Activated CD4-positive, alpha-beta T cell treated with anti-CD3 and anti-CD28 coated beads, Interleukin-2, amount 50 U/mL, for 1 hour (primary cell): ENCODE results near the gene HIPK3.
A peak's percentile ranks its signal among the peaks of the same experiment; 100 is the strongest.
"Not testable (repeated sequence)": the region's sequence is repeated elsewhere in the genome, so short reads cannot be mapped to it uniquely, and the experiment has no call there.

Experiments
- DNase-seq: peaks from one replicate; pipeline ENCODE4 v3.0.0-alpha.2; 2020

Gene HIPK3

GRCh38 chr11:33257160-33257896 lies at the start of gene HIPK3:
TSS of gene HIPK3 (plus strand) at chr11:33257381.
- peak; percentile 72 for DNase-seq

DNA sequence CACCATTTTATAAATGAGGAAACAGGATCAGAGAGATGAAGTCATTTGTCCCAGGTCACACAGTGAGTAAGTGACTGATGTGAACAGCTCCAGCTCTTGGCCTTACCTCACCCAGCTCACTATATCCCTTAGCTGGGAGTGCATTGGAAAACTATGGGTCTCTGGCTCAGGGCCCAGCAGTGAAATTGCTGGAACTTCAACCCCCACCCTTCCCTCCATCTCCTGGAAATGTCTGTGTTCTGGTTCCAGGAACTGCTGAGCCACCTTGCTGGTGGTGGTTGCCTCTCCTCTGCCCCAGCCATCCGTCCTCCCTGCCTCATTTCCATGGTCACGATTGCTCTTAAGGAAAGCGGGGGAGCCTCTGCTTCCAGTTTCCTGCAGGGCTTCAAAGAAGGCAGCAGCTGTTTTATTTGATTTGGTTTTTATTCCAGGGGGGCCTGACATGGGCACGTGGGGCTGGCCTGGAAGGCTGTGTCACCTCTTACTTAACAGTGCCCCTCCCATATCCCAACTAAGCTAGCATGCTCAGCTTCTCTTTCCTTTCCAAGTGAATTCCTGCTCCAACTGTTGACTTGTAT lies 49.7 kb upstream of the HIPK3 start:
- DNase-seq: no peak

GRCh38 chr11:33208150-33208549 lies 49.0 kb upstream of the HIPK3 start:
- DNase-seq: no peak

DNA sequence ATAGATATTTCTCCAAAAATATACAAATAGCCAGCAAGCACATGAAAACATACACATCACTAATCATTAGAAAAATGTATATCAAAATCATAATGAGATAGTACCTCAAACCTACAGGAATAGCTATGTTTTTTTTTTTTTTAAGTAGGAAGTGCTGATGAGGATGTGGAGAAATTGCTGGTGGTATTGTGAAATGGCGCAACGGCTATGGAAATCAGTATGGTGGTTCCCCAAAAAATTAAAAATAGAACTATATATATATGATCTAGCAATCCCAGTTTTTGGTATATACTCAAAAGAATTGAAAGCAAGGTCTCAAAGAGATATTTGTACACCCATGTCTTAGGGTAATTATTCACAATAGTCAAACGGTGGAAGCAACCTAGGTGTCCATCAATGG lies 46.0 kb upstream of the HIPK3 start:
- DNase-seq: no peak

- DNase-seq: no peak
These were observed 45.6 kb upstream of the HIPK3 start for GRCh38 chr11:33211580-33211979.

- DNase-seq: no peak
These were observed 43.0 kb upstream of the HIPK3 start for GRCh38 chr11:33214187-33214586.

DNA sequence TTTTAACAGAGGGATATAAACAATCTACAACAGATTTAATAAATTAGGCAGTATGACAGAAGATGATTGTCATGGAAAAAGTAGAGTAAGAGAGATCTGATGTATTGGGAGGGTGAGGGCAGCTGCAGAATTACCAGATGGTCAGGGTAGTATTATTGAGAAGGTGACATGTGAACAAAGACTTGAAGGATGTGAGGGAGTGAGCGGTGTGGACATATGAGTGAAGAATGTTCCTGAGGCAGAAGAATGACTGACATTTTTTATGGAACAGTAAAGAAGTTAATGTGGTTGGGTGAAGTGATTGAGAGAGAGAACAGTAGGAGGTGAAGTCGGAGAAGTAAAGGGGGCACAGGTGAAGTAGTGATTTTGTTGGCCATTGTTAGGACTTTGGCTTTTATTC lies 42.4 kb upstream of the HIPK3 start:
- DNase-seq: no peak

DNA sequence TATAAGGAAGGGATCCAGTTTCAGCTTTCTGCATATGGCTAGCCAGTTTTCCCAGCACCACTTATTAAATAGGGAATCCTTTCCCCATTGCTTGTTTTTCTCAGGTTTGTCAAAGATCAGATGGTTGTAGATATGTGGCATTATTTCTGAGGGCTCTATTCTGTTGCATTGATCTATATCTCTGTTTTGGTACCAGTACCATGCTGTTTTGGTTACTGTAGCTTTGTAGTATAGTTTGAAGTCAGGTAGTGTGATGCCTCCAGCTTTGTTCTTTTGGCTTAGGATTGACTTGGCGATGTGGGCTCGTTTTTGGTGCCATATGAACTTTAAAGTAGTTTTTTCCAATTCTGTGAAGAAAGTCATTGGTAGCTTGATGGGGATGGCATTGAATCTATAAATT lies 40.5 kb upstream of the HIPK3 start:
- not testable (repeated sequence) for DNase-seq

DNA sequence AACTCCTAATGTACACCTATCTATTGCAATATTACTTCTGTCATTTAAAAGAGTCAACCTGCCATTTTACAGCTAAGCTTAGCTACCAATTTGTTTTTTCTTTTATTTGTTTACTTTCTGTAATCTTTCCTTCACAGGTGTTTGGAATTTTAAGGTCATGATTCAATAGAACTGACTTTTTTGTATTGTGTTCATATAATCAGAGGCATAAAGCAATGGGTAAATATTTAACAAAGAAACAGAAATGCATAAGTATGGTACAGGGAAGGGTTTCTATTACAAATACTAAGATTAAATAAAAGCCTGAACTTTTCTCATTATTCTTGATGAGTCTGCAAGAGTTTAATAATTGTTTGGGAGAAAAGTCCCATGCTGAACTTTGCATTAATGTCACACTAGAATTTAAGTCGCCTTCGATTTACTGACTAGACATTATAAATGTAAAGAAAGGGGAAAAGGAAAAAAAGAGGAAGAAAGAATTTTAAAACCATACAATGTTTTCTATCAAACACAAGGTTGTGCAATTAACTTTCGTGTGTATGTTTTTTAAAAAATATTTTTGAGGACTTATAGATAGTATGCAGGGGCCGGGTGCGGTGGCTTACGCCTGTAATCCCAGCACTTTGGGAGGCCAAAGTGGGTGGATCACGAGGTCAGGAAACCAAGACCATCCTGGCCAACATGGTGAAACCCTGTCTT lies 35.0 kb upstream of the HIPK3 start:
- DNase-seq: no peak

DNA sequence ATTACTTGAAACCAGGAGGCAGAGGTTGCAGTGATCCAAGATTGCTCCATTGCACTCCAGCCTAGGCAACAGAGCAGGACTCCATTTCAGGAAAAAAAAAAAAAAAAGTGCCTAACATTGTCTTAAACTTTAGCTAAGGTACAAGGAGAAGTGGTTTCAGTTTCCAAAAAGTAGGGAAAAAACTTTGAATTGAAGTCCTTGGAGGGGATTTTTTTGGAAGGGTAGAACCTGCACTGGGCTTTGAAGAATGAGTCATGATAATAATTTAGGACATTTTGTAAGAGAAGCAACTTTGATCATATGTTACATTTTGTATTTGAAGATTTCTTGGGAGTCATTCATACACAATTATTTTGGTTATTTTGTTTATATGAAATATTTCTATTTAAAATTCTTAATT lies 31.8 kb upstream of the HIPK3 start:
- no peak for DNase-seq

DNA sequence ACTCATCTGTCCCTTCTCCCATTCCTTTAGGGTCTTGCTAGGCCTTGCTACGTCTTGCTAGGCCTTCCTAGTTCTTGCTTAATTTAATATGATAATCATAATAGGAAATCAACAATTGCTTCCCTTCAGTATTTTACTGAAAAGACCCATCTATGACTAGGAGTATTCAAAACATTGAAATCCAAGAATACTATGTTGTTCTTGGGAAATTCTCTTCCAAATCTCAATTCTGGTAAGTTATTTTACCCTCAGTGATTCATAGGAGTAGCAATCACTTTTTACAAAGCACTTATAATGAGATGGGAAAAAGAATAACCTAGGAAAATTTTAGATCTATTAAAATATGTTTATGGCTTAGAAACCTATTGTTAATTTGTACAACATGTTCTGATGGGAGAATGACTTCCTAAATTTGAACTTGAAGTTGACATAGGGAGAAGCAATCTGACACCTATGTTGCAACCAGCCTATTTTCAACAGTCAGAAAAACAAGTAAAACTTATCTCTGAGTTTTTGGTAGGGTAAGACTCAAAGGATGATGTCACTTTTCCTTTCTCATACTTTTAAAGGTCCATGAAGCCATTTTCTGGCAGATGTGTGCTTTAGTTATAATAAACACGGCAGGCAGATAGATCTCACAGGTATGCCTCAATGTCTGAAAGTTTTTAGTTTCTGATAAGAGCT lies 29.5 kb upstream of the HIPK3 start:
- DNase-seq: no peak

DNA sequence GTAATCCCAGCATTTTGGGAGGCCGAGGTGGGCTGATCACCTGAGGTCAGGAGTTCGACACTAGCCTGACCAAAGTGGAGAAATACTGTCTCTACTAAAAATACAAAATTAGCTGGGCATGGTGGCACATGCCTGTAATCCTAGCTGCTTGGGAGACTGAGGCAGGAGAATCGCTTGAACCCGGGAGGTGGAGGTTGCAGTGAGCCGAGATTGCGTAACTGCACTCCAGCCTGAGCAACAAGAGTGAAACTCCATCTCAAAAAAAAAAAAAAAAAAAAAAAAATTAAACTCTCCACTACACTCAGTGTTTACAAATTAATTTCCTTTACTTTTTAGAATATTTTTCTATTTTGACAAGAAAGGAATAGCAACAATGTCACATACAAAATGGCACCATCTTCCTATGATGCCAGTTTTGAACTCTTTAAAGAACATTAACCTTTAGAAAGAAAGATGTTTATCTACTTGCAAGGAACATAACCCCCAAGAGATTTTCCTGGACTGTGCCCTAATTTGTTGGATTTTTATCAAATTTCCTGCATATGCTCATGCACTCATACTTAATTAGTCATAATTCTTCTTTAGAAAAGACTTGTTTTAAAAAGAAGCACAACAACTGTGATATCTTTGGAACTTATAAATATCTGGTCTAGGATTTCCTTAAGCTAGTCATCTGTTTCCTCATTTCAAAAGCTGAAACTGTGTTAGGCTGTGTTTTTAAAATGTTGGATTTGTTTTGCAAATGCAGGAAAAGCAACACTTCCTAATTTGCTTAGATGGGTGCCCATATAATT lies 22.6 kb upstream of the HIPK3 start:
- no peak for DNase-seq

- DNase-seq: no peak
These were observed 20.1 kb upstream of the HIPK3 start for GRCh38 chr11:33237039-33237597.

DNA sequence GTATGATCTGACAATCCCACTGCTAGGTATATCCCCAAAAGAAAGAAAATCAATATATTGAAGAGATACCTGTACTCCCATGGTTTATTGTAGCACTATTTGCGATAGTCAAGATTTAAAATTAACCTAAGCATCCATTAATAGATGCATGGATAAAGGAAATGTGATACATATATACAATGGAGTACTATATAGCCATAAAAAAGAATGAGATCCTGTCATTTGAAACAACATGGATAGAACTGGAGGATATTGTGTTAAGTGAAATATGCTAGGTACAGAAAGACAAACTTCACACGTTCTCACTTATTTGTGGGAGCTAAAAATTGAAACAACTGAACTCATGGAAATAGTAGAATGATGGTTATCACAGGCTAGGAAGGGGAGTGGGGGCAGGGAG lies 14.6 kb upstream of the HIPK3 start:
- DNase-seq: no peak

- not testable (repeated sequence) for DNase-seq
These were observed 13.5 kb upstream of the HIPK3 start for GRCh38 chr11:33243654-33244053.

DNA sequence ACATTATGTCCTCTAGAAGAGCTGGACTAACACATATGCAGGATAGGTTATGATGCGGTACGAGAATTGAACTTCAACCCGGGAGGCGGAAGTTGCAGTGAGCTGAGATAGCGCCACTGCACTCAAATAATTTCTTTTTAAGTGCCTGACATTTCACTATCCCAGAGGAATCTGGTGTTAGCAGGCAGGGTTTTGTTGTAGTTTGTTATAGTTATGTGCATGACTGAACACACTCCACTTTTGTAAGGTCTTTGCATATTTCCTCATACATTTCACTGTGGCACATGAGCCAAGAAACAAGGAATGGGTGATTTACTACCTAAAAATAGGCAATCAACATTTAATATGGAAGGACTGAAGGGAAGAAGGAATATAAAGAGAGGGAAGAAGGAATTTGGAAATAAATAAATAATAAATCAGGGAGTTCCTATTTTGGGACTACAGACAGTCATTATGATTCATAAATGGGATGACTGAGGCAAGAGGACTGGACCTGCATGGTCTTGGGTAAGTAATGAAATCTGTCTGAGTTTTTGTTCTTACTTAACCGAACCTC lies 8.7 kb upstream of the HIPK3 start:
- DNase-seq: no peak

GRCh38 chr11:33256031-33256812 lies 959 bp upstream of the HIPK3 start:
- no peak for DNase-seq

- no peak for DNase-seq
These were observed 395 bp upstream of the HIPK3 start for GRCh38 chr11:33256813-33257159.

DNA sequence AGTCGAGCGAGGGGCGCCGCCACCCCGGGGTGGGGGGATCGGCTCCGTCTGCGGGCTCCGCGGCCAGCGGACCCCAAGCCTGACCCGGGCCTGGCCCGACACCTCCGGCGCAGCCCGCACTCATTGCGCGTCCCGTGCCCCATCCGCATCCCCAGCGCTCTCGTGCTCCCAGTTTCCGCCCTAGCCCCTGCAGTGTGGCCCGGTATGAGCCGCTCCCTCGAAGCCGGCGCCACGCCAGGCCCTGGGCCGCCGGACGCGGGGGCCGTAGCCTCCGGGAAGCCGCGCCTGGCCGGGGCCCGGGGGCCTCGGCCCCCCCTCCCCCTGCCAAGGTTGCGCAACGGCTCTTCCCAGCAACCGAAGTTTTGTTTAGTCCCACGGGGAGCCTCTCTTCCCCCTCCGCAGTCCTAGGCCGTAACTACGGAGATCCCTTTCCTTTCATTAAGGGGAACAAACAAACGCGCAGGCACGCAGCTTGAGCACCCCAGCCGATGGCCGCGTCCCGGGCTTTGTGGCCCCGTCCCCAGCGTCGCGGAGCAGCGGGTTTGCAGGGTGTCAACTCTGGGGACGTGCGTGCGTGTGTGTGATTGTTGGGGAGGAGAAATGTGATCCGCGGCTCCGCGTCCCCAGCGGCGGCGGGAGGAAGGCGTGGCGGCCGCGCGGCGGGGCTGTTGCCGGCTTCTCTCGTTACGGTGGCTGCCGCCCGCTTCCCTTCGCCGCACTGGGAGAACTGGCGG lies 883 bp downstream of the HIPK3 start:
- peak; percentile 72 for DNase-seq

GRCh38 chr11:33258631-33259205 lies 1.5 kb downstream of the HIPK3 start:
- DNase-seq: peak; percentile 5
